Endodermal cell (in vitro differentiated cells): ENCODE measurements around the gene ITGA5. TPM values are rescaled to one million over a fixed set of nuclear protein-coding genes. Genes with fewer than 3 reads are reported as not detected.

ENCODE experiments used
- DNase-seq: peaks from one replicate; pipeline ENCODE4 v3.0.0-alpha.2; 2017
- H3K27ac ChIP-seq: 2 replicates; pipeline ENCODE4 v1.5.1; 2013; ENCODE audit warnings: mild to moderate bottlenecking, low read depth, low read length, moderate library complexity
- H3K27me3 ChIP-seq: 2 replicates; pipeline ENCODE4 v1.6.1; 2013; ENCODE audit warnings: mild to moderate bottlenecking, low read length, moderate library complexity; ENCODE audit not compliant: insufficient read depth, control insufficient read depth, poor library complexity, severe bottlenecking
- H3K36me3 ChIP-seq: 2 replicates; pipeline ENCODE4 v1.7.0; 2013; ENCODE audit warnings: mild to moderate bottlenecking, low read length, moderate library complexity; ENCODE audit not compliant: control insufficient read depth, insufficient read depth
- H3K4me1 ChIP-seq: one replicate; pipeline ENCODE4 v1.7.0; 2013; ENCODE audit warnings: low read length; ENCODE audit not compliant: control insufficient read depth, insufficient read depth
- H3K4me3 ChIP-seq: 2 replicates; pipeline ENCODE4 v1.5.1; 2013; ENCODE audit warnings: mild to moderate bottlenecking, low read length, moderate library complexity
- H3K9ac ChIP-seq: 2 replicates; pipeline ENCODE4 v1.6.1; 2013; ENCODE audit warnings: mild to moderate bottlenecking, low read length, moderate library complexity; ENCODE audit not compliant: poor library complexity, severe bottlenecking; ENCODE audit errors: extremely low read depth
- H3K9me3 ChIP-seq: 2 replicates; pipeline ENCODE4 v1.6.1; 2013; ENCODE audit warnings: mild to moderate bottlenecking, low read length, moderate library complexity; ENCODE audit not compliant: control insufficient read depth
- H3K27ac Mint-ChIP-seq: 2 replicates; pipeline ENCODE4 v1.8.0; 2020; ENCODE audit warnings: mixed read lengths
- H3K27me3 Mint-ChIP-seq: 2 replicates; pipeline ENCODE4 v1.8.0; 2021; ENCODE audit warnings: mild to moderate bottlenecking, mixed read lengths; ENCODE audit not compliant: insufficient read depth
- H3K36me3 Mint-ChIP-seq: 2 replicates; pipeline ENCODE4 v1.8.0; 2020; ENCODE audit warnings: low read depth, mixed read lengths
- H3K4me1 Mint-ChIP-seq: 2 replicates; pipeline ENCODE4 v1.8.0; 2020; ENCODE audit warnings: mixed read lengths
- H3K4me3 Mint-ChIP-seq: 2 replicates; pipeline ENCODE4 v1.8.0; 2020; ENCODE audit warnings: mild to moderate bottlenecking, moderate library complexity, mixed read lengths
- H3K9me3 Mint-ChIP-seq: 2 replicates; pipeline ENCODE4 v1.8.0; 2020; ENCODE audit warnings: mild to moderate bottlenecking, mixed read lengths
- CTCF ChIP-seq: fragments of 200-600 bp; sonication (generic); conservative IDR thresholded peaks from 2 replicates; pipeline ENCODE4 v1.5.0; 2021; ENCODE audit warnings: antibody characterized with exemption, mild to moderate bottlenecking
- WGBS, 2 experiments: methylation state at CpG; one replicate each; pipeline versions ENCODE4 v1.1.5 to v1.1.7; 2013; ENCODE audit warnings: missing lambda C conversion rate in 2 of 2, mixed read lengths in 1 of 2; ENCODE audit not compliant: insufficient coverage in 1 of 2, insufficient read length in 1 of 2; 5-methylcytosine and 5-hydroxymethylcytosine counted together
- total RNA-seq, 2 donors: library from RNA; stranded (reverse); fragmentation: NEBNext Ultra II Directional in 1 of 2; extraction: Animal tissue kit (Norgen Biotek cat#: 25700) in 1 of 2; gene quantifications; 2 replicates in 1 of 2; 3 replicates in 1 of 2; pipeline ENCODE4 v1.2.1, GENCODE V29; 2021

The ITGA5 gene
- total RNA-seq, 2 donors from 2014 or later = 189 to 243 TPM

- H3K4me3 Mint-ChIP-seq = no peak overlapping the region
- Histone ChIP-seq H3K4me3 (no peak overlapping the region), H3K36me3 (no peaks in the 10 kb centered on the region), H3K9me3 (no peaks in the 10 kb centered on the region), H3K4me1 (no peaks in the 10 kb centered on the region), H3K27me3 (peaks cover 37% of the 10 kb centered on the region), H3K9ac (no peak overlapping the region), H3K27ac (no peak overlapping the region)
- TF ChIP-seq CTCF = no peak
- H3K4me1 Mint-ChIP-seq = peaks cover 1% of the 10 kb centered on the region
- peaks cover 80% of the 10 kb centered on the region for H3K27me3 Mint-ChIP-seq
- H3K9me3 Mint-ChIP-seq = no peaks in the 10 kb centered on the region
- 81 to 89% methylated on average over 2 of the region's 2 CpGs for WGBS, 2 experiments
- H3K27ac Mint-ChIP-seq = no peak overlapping the region
- no peaks in the 10 kb centered on the region for H3K36me3 Mint-ChIP-seq
- DNase-seq = no peak
Observed at GRCh38 chr12:54463034-54463433, 44.0 kb upstream of the ITGA5 start.

- WGBS, 2 experiments = 92% methylated on average over 3 to 7 of the region's 9 CpGs
- no peak for DNase-seq
- Mint-ChIP-seq H3K36me3 (no peaks in the 10 kb centered on the region), H3K27ac (no peak overlapping the region), H3K4me1 (peaks cover 9% of the 10 kb centered on the region), H3K9me3 (no peaks in the 10 kb centered on the region), H3K27me3 (peaks cover 98% of the 10 kb centered on the region), H3K4me3 (no peak overlapping the region)
- H3K27ac ChIP-seq = no peak overlapping the region
- H3K4me1 ChIP-seq = no peaks in the 10 kb centered on the region
- H3K36me3 ChIP-seq = no peaks in the 10 kb centered on the region
- peaks cover 55% of the 10 kb centered on the region for H3K27me3 ChIP-seq
- no peaks in the 10 kb centered on the region for H3K9me3 ChIP-seq
- H3K4me3 ChIP-seq = no peak overlapping the region
- TF ChIP-seq CTCF = no peak
- H3K9ac ChIP-seq = no peak overlapping the region
Observed at GRCh38 chr12:54460317-54460923, 41.4 kb upstream of the ITGA5 start.

- no peak overlapping the region for H3K9ac ChIP-seq
- no peak overlapping the region for H3K4me3 ChIP-seq
- H3K27me3 Mint-ChIP-seq = peaks cover 100% of the 10 kb centered on the region
- no peak for TF ChIP-seq CTCF
- no peak overlapping the region for H3K27ac ChIP-seq
- no peak overlapping the region for H3K27ac Mint-ChIP-seq
- H3K4me1 Mint-ChIP-seq = peaks cover 17% of the 10 kb centered on the region
- no peaks in the 10 kb centered on the region for H3K36me3 Mint-ChIP-seq
- no peaks in the 10 kb centered on the region for H3K9me3 Mint-ChIP-seq
- H3K9me3 ChIP-seq = no peaks in the 10 kb centered on the region
- WGBS, 2 experiments = 72 to 93% methylated on average over 2 of the region's 3 CpGs
- DNase-seq = no peak
- no peaks in the 10 kb centered on the region for H3K36me3 ChIP-seq
- no peaks in the 10 kb centered on the region for H3K4me1 ChIP-seq
- H3K27me3 ChIP-seq = peaks cover 66% of the 10 kb centered on the region
- H3K4me3 Mint-ChIP-seq = no peak overlapping the region
Observed at GRCh38 chr12:54459355-54459754, 40.3 kb upstream of the ITGA5 start.
